HFF-Myc (cell line): ENCODE results near the gene SLC2A9.

Source experiments
- DNase-seq: peaks from one replicate; pipeline ENCODE4 v3.0.0-alpha.2; 2011; ENCODE audit warnings: low read depth; ENCODE audit errors: extremely low read depth
- H3K4me3 ChIP-seq: replicated peaks from 2 replicates; pipeline ENCODE4 v1.5.1; 2011; ENCODE audit warnings: low read depth, mild to moderate bottlenecking, control low read depth, low read length
- CTCF ChIP-seq: IDR thresholded peaks from 2 replicates; pipeline ENCODE4 v1.5.1; 2012; ENCODE audit warnings: mild to moderate bottlenecking, low read depth, low read length, control low read depth; ENCODE audit errors: missing control alignments

Gene SLC2A9

DNA sequence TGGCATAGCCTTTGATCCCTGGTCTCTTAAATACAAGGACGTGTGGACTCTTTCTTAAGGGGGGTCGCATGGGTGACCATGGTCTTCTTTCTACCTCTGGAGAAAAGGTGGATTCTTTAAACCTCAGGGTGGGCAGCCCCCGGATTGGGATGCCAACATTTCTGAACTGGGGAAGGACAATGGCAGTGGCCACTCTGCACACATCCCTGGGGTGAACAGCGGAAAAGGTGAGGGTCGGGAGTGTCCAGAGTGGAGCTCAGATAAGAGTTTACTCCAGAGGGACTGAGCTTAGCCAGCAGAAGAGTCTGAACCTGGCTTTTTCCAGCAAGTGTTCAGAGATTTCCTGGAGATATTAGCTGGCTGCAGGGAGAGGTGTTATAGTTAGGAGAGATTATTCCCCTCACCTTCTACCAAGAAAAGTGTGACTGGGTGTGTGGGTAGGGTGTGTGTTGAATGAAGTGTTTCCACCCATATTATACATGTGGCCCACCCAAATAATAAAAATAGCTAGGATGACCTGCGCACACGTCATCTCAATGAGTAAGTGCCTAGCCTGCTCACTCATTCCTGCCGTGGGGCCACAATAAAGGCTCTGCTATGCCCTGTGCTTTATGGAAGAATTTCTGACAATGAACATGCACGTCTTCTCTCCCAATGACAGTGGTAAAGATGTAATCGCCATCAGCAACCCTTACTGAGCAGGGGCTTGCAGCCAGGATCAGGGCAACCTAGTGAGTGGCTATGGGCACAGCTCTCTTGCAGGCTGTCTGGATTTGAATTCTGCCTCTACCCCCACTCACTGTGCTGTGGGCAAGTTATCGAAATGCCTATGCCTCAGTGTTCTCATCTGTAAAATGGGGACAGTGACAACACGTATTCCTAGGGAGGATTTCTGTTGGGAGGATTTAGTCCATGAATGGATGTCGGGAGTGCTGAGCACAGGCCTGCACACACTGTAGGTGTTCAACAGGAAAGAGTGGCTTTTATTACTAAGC lies 76.6 kb downstream of the SLC2A9 start:
- no peak overlapping the region for H3K4me3 ChIP-seq
- TF ChIP-seq CTCF, result no peak
- no peak for DNase-seq

DNA sequence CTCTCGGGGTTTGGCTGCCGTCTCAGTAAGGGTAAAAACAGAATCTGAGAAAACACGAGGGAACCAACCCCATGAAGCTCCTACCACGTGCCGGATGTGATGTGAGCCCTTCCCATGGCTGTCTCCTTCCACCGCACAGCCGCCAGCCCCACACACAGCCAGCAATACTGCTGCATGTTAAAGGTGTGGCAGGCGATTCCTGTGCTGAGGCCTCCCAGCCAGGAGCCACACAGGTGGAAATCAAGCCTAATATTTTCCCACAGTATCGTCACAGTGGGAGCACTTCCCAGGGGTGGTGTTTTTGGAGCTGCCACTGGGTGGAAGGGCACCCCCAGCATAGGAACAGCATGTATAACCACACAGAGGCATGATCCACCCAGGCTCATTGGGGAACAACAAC lies 77.5 kb downstream of the SLC2A9 start:
- no peak overlapping the region for H3K4me3 ChIP-seq
- TF ChIP-seq CTCF, result no peak
- no peak for DNase-seq

GRCh38 chr4:9942921-9943600 lies 78.2 kb downstream of the SLC2A9 start:
- DNase-seq, result no peak
- no peak overlapping the region for H3K4me3 ChIP-seq
- no peak for TF ChIP-seq CTCF

GRCh38 chr4:9942139-9942538 lies 79.2 kb downstream of the SLC2A9 start:
- no peak for TF ChIP-seq CTCF
- H3K4me3 ChIP-seq, result no peak overlapping the region
- DNase-seq, result no peak

DNA sequence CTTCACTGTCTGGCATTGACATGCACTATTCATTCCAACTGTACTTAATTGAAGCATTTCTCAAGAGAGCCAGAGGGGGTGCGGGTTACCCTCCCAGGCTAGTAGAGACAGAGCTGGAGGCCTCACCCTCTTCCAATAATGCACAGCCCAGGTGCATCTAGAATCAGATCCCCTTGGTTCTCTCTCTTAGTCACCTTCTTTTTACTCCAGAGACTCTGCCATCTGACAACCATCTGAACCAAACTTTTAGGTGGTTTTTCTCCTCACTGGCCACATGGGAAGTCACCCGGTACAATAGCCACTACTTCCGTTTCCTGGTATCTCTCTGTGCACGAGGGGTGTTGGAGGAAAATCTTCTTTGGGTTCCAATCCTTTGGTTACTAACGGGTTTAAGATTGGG lies 81.3 kb downstream of the SLC2A9 start:
- no peak overlapping the region for H3K4me3 ChIP-seq
- no peak for TF ChIP-seq CTCF
- no peak for DNase-seq

DNA sequence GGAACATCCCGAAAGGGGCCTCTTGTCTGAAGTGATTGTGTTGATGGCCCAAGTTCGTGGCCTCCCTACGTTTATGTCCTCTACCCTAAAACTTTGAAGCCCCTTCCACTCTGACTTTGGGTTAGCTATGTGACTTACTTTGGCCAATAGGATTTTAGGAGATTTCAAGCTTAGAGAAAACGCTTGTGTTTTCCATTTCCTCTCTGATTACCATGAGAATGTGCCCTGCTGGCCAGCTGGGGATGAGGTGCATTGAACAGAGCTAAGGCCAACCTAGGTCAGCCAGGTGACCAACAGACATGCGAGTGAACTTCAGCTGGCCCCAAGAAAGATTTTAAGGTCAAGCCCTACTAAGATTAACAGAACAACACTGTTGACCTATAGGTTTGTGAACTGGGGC lies 82.4 kb downstream of the SLC2A9 start:
- no peak for TF ChIP-seq CTCF
- no peak overlapping the region for H3K4me3 ChIP-seq
- no peak for DNase-seq
